Activated T-helper 1 cell treated with Interleukin-2 at 50 U/mL for 16 hours (primary cell): ENCODE measurements around the gene HEMGN.
"Not testable (repeated sequence)": the region's sequence is repeated elsewhere in the genome, so short reads cannot be mapped to it uniquely, and the experiment has no call there.

Source experiments
- DNase-seq: peaks from one replicate; pipeline ENCODE4 v3.0.0-alpha.2; 2020; ENCODE audit warnings: low read depth

The HEMGN gene

GRCh38 chr9:97963232-97963631 lies 25.3 kb upstream of the HEMGN start:
- no peak for DNase-seq

DNA sequence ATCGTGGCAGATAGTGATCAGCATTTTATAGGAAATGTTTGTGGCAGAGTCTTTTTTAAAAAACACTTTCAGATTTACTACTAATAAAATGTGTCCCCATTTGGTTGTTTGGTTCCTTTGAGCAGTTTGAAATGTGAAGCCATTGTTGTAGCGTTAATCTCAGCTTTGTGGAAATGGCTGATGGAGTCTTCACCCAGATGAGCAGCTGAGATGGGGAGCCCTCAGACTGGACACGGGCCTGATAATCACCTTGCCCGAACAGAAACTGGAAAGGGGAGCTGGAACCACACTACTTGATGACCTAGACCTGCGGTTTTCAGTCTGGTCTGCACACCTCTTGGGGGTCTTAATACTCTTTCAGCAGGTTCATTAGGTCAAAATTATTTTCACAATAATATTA lies 24.6 kb upstream of the HEMGN start:
- no peak for DNase-seq

DNA sequence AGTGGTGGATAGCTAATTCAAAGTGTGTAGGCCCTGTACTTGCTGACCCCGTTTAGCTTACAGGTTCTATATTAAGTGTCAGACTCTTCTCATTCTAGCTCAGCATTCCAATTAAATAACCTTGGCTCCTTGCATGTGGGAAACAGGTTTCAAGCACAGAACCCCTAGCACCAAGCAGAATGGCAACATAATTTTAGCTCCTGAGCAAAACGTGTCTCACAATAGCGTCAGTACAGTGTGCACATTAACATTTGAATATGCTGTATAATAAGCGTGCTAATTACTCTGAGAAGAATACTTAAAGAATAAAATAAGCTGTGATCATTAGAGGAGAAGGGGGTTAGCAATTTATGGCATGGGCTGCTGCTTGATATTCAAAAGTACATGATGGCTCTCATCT lies 24.2 kb upstream of the HEMGN start:
- DNase-seq: no peak

DNA sequence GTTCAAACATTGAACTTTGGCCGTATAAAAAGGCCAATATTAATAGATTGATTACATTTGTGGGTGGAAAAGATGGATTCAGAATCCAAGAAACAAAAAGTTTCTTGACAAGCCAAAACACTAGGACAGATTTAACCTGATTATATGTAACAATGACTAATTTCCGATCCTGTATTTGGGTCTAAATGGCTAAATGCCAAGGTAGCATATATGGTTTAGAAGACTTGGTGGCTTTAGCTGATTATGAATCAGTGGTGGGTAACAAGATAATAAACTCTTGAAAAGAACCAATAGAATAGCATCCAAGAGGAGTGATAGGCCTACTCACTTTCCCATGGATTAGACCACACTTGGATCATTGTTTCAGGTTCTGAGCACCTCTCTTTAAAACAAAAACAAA lies 23.4 kb upstream of the HEMGN start:
- DNase-seq: no peak

- not testable (repeated sequence) for DNase-seq
These were observed 22.8 kb upstream of the HEMGN start for GRCh38 chr9:97960678-97961328.

GRCh38 chr9:97959585-97959984 lies 21.6 kb upstream of the HEMGN start:
- DNase-seq: no peak

DNA sequence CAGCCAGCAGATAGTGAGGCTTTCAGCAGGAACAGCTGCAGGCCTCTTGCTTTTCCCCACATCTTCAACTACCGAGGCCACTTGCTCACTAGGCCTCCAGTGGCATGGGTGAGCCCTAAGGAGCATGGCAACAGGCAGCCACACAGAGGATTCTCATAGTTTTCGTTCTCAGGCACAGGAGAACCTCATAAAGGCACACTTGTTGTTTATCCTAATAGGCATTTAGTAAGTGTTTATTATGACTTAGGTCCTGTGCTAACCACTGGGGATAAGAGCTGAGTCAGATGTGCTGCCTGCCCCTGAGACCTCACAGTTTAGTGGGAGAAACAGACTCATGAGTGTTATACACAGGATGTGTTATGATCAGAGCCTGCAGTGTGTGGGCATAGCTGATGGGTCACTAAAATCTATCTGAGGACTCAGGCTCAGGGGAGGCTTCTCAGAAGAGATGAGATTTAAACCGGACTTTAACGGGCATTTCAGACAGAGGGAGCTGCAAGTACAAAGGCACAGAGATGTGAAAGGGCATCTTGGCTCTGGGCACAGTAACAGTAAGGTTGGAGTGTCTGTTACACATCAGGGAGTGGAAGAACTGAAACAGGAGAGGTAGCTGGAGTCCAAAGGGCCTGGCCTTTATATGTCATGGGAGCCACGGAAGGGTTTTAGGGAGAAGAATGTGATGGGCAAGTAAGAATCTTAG lies 21.0 kb upstream of the HEMGN start:
- DNase-seq: no peak

DNA sequence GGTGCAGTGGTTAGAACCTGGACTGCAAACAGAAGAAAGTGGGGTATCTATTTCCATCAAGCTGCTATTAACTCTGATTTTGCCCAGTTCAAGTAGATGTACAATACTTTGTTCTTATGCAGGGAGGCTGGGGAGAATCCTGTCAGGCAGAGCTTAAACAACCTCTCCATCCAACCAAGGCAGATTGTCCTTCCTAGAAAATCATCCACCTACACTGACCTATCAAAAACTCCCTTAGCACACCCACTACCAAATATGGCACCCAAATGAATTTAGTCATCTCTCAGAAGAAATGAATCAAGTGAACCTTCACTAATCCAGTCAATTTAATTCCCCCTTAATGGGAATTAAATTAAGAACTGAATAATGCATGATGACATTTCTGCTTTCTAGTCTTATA lies 18.4 kb upstream of the HEMGN start:
- no peak for DNase-seq

DNA sequence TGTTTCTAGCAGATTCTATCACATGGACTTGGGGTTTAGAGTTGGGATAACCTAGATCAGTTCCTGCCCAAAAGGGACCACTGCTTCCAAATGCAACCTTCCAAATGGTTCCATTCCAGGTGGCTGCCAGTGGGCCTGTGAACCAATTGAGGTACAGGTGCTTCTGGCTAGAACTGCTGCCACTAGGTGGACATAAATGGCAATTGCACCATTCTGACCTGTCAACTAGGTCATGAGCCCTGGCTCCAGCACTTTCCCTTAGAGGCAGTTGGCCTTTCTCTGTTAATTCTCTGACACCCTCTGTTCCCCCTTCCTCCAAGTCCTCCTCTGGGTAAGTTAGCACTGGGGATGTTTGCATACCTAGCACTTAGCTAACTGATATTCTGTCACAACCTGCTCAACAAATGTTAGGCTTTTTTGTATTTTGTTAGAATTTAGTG lies 16.6 kb upstream of the HEMGN start:
- DNase-seq: peak; percentile 18

- not testable (repeated sequence) for DNase-seq
These were observed 12.9 kb upstream of the HEMGN start for GRCh38 chr9:97950873-97951272.

DNA sequence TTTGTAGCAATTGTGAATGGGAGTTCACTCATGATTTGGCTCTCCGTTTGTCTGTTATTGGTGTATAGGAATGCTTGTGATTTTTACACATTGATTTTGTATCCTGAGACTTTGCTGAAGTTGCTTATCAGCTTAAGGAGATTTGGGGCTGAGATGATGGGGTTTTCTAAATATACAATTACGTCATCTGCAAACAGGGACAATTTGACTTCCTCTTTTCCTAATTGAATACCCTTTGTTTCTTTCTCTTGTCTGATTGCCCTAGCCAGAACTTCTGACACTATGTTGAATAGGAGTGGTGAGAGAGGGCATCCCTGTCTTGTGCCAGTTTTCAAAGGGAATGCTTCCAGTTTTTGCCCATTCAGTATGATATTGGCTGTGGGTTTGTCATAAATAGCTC lies 9.1 kb upstream of the HEMGN start:
- DNase-seq: not testable (repeated sequence)

GRCh38 chr9:97945470-97945869 lies 7.5 kb upstream of the HEMGN start:
- DNase-seq: not testable (repeated sequence)

- DNase-seq: no peak
These were observed 6.6 kb upstream of the HEMGN start for GRCh38 chr9:97944612-97945011.

DNA sequence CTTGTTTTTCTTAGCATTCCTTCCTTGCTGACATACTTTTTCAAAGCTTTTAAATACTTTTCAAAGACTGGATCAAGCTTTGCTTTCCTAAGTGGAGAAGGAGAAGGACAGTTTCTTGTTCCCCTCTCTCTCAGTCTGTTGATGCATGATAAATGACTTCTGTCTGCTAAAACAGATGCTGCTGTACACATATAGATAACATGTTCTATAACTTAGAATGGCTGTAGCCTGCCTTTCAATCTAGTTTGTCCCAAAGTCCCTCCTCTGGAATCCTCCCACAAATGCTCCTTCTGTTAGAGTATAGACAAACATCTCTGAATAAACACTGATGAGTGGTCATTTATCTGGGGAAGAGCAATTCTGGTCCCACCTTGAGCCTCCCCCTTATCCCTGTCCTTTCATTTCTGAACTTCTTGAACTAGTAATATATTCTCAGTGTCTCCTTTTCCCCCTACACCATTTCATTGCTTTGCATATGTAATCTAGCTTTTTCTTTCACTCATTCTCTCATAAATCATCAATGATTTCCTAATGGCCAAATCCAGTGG lies 5.4 kb upstream of the HEMGN start:
- DNase-seq: no peak

- DNase-seq: no peak
These were observed 3.4 kb upstream of the HEMGN start for GRCh38 chr9:97941323-97941722.

DNA sequence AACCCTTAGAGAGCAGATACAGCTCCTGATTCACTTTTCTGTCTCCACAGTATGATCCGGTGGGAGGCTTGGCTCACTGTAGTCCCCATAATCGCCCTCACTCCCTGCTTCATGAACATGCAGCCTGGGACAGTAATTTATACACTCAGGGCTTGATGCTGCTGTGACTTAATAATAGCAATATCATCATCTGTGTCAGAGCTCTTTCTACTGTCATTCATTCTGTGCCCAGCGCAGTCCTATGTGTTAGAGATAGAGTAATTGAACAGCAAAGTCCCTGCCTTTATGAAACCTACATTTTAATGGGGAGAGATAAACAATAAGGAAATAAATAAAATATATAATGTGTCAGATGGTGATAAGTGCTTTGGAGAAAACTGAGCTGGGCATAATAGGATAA lies 2.8 kb upstream of the HEMGN start:
- no peak for DNase-seq

GRCh38 chr9:97940233-97940632 lies 2.3 kb upstream of the HEMGN start:
- no peak for DNase-seq

- no peak for DNase-seq
These were observed 974 bp downstream of the HEMGN start for GRCh38 chr9:97936998-97937397.

DNA sequence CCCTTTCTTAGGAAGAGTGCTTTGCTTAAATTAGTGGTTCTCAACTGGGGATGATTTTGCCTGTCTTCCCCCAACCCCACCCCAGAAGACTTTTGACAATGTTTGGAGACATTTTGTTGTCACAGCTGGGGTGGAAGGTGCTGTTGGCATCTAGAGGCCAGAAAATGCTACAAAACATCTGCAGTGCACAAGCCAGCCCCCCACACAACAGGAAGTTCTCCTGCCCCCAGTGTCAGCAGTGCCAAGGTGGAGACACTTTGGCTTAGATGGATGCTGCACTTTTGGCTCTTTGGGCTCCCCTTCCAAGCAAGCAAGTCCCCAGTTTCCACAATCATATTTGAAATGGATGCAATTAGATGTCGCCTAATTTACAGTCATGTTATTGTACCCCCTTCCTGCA lies 2.7 kb downstream of the HEMGN start:
- no peak for DNase-seq

DNA sequence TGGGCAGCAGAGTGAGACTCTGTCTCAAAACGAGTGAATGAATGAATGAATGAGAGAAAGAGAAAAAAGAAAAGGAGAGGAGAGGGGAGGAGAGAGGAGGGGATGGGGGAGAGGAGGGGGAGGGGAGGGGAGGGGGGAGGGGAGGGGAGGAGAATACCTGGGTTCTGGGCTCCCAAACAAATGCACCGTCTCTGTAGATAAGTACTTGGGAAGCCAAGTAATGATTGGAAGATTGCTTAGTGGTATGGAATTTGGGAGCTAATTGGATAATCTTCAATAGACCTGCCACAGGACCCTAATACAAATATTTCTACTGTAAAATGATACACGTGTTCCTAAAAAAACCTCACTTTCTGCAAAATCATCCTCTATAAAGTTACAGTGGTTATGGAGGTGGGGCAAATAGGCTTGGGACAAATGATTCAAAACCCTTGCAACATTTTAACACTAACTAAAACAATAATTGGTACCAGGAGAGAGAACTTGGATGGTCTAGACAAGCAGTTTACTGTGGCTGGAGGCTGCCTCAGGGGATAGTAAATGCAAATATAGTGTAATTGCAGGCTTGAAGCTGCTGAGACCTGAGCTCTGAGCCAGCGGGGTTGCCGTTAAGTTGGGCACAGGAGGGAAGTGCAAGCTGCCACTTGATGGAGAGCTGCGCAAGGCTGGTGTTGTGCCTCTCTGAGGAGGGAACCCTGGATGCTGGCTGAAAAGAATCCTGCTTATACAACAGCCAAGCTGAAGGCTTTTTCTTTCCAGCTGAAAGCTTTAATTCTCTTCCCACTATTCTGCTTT lies 3.5 kb downstream of the HEMGN start:
- DNase-seq: no peak

GRCh38 chr9:97933297-97933998 lies 4.5 kb downstream of the HEMGN start:
- no peak for DNase-seq

DNA sequence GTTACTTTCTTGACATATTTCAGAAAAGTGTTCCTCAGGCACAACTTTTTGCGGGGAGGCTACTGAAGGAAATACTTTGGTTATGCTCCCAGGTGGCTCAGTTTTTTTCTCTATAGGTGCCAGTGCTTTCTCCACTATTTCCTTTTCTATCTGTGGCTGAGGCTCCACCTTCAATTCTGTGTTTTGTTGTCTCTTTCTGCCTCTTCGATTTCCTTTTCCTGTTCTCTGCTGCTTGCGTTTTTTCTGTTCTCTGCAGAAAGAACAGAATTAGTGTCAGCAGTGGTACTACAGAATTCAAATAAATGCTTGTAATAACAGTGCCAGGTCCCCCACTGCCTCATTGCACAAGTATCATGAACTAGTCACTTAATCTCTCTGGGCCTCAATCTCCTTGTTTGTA lies 7.0 kb downstream of the HEMGN start:
- no peak for DNase-seq
